Spleen (tissue), 13 donors: Measurements from ENCODE around the gene SCN4B. TPM values are rescaled to one million over a fixed set of nuclear protein-coding genes. Genes with fewer than 3 reads are reported as not detected.

Source experiments
- DNase-seq: peaks from one replicate; pipeline ENCODE4 v3.0.0-alpha.2; 2020
- H3K27ac ChIP-seq, 8 donors: fragments of 200-600 bp; sonication (generic) in 7 of 8; 1 replicate in 4 of 8; 2 replicates in 4 of 8; pipeline versions ENCODE4 v1.5.0 to v1.8.0; 2016 to 2021; ENCODE audit warnings: inconsistent platforms in 4 of 8, mild to moderate bottlenecking in 4 of 8, moderate library complexity in 1 of 8
- H3K27me3 ChIP-seq, 7 donors: fragments of 200-600 bp; sonication (generic) in 6 of 7; replicated peaks in 1 of 7; 1 replicate in 4 of 7; 2 replicates in 3 of 7; pipeline versions ENCODE4 v1.5.0 to v1.8.0; 2016 to 2021; ENCODE audit warnings: inconsistent platforms in 3 of 7, mild to moderate bottlenecking in 1 of 7
- H3K36me3 ChIP-seq, 6 donors: fragments of 200-600 bp; sonication (generic) in 5 of 6; 1 replicate in 4 of 6; 2 replicates in 2 of 6; pipeline versions ENCODE4 v1.5.0 to v1.8.0; 2016 to 2021; ENCODE audit warnings: inconsistent platforms in 2 of 6
- H3K4me1 ChIP-seq, 6 donors: fragments of 200-600 bp; sonication (generic) in 5 of 6; 1 replicate in 3 of 6; 2 replicates in 3 of 6; pipeline versions ENCODE4 v1.5.0 to v1.8.0; 2016 to 2021; ENCODE audit warnings: inconsistent platforms in 3 of 6
- H3K4me3 ChIP-seq, 8 donors: fragments of 200-600 bp; sonication (generic) in 7 of 8; 1 replicate in 4 of 8; 2 replicates in 4 of 8; pipeline versions ENCODE4 v1.5.0 to v1.8.0; 2016 to 2021; ENCODE audit warnings: inconsistent platforms in 4 of 8, mild to moderate bottlenecking in 4 of 8, moderate library complexity in 2 of 8
- H3K9me3 ChIP-seq, 8 donors: fragments of 200-600 bp; sonication (generic) in 7 of 8; 1 replicate in 4 of 8; 2 replicates in 4 of 8; pipeline versions ENCODE4 v1.5.0 to v1.8.0; 2016 to 2021; ENCODE audit warnings: inconsistent platforms in 4 of 8
- CTCF ChIP-seq, 11 experiments: fragments of 200-600 bp in 7 of 11; fragments of 450-650 bp in 4 of 11; sonication (generic) in 4 of 11; IDR thresholded peaks in 8 of 11; conservative IDR thresholded peaks in 3 of 11; 1 replicate in 7 of 11; 2 replicates in 4 of 11; pipeline versions ENCODE4 v1.4.0 to v1.8.0; 2016 to 2021; ENCODE audit warnings: antibody characterized with exemption in 11 of 11, inconsistent platforms in 4 of 11, mild to moderate bottlenecking in 1 of 11
- POLR2A ChIP-seq, 3 donors: fragments of 450-650 bp; IDR thresholded peaks; one replicate each; pipeline ENCODE4 v1.5.1; 2017; ENCODE audit warnings: antibody characterized with exemption in 3 of 3, mild to moderate bottlenecking in 1 of 3
- POLR2AphosphoS5 ChIP-seq, 3 donors: sonication (generic); formaldehyde crosslinking; IDR thresholded peaks; one replicate each; pipeline ENCODE4 v1.5.1; 2017; ENCODE audit warnings: antibody characterized with exemption in 3 of 3
- WGBS, 5 donors: extraction: QIAGEN DNeasy Blood & Tissue Kit in 3 of 5; methylation state at CpG; one replicate each; pipeline versions ENCODE4 v1.1.5 to v1.1.7; 2013 to 2018; 5-methylcytosine and 5-hydroxymethylcytosine counted together
- intact Hi-C: fragments of 100-400 bp; cut with DNase I; formaldehyde crosslinking; loops from one replicate; pipeline ENCODE4 v1.15.0; 2023; ENCODE audit warnings: low total_unique reads
- long read RNA-seq, 2 donors: transcript quantifications; one replicate each; lab custom pipeline, GENCODE V29; 2026
- polyA plus RNA-seq, 3 donors: library from polyadenylated mRNA; stranded (reverse); fragments of 200-250 nt; gene quantifications; one replicate each; pipeline ENCODE4 v1.2.1, GENCODE V29; 2013
- total RNA-seq, 7 donors: library from RNA; depleted of rRNA in 3 of 7; stranded (reverse); fragments of >200 nt in 3 of 7; fragmentation: NEBNext Ultra II Directional in 4 of 7; extraction: Animal tissue kit (Norgen Biotek cat#: 25700) in 4 of 7; gene quantifications; one replicate each; pipeline versions ENCODE4 v1.1.0 to v1.2.1, GENCODE V29; 2016 to 2021
- donor health status: healthy with polysubstance abuse.
- donor health status: DM: no; HTN: no; CAD: no; lungs with moderate emphysema.
- donor health status: DM: no; HTN: no; CAD: no.
- donor health status: Bipolar disorder and iron deficiency.
- donor health status: healthy.
- donor health status: DM: no; HTN: no; CAD: no.
- donor health status: DM: yes; HTN: yes; CAD: no.

Gene SCN4B
- total RNA-seq (1 to 10 TPM in 1 of 7 donors, under 1 TPM in 4, not detected in 2; 0.23 to 1.9 (median 0.47) TPM), polyA plus RNA-seq (under 1 TPM; 0.06 to 0.37 (median 0.14) TPM)
- long read RNA-seq, donor 1, full-length matches to known transcripts = 1 of 1 reads
- long read RNA-seq, donor 1, partial matches to known transcripts = 0 of 1 reads
- long read RNA-seq, donor 1, other reads (novel, unspliced or antisense) = 0 of 1 reads
- long read RNA-seq, donor 2 = 0 reads

GRCh38 chr11:118152552-118153471 lies at the start of gene SCN4B:
TSS of gene SCN4B (minus strand) at chr11:118152823. CDS start at chr11:118152673, 150 bp downstream.
- Histone ChIP-seq H3K36me3 (no peaks in the 10 kb centered on the region), H3K27ac (no peak within 1 kb of the TSS), H3K9me3 (no peaks in the 10 kb centered on the region), H3K27me3 (peaks cover 4 to 93% (median 62%) of the 10 kb centered on the region in 7 donors), H3K4me1 (peaks cover 5 to 26% (median 14%) of the 10 kb centered on the region in 6 donors), H3K4me3 (peak within 1 kb of the TSS; percentile 18 to 69 (median 42))
- WGBS, 5 donors = 1 to 5% (median 1%) methylated on average over 51 to 88 of the region's 88 CpGs
- TF ChIP-seq POLR2AphosphoS5 (IDR thresholded peaks at IDR 0.05) (peak in 1 of 3 donors; percentile 23), CTCF (IDR thresholded peaks at IDR 0.05 in 8 of 11, conservative IDR thresholded peaks at IDR 0.05 in 3 of 11) (no peak)
- DNase-seq = no peak
- intact Hi-C loops = no loop called here

- no peaks in the 10 kb centered on the region for H3K27me3 ChIP-seq
- intact Hi-C loops = loop anchor here (5.0 kb wide), 1 partner anchor 145 kb away; no protein-coding TSS in a partner anchor
- H3K36me3 ChIP-seq = peaks cover 0 to 90% (median 4%) of the 10 kb centered on the region in 6 donors
- DNase-seq = no peak
- peaks cover 3 to 76% (median 35%) of the 10 kb centered on the region in 6 donors for H3K4me1 ChIP-seq
- no peaks in the 10 kb centered on the region for H3K9me3 ChIP-seq
- H3K4me3 ChIP-seq = no peak overlapping the region
- no peak for TF ChIP-seq POLR2A (IDR thresholded peaks at IDR 0.05)
- no peak for TF ChIP-seq CTCF (IDR thresholded peaks at IDR 0.05 in 8 of 11, conservative IDR thresholded peaks at IDR 0.05 in 3 of 11)
- TF ChIP-seq POLR2AphosphoS5 (IDR thresholded peaks at IDR 0.05) = no peak
- peak overlapping the region in 3 of 8 donors; percentile 45 to 62 (median 56) for H3K27ac ChIP-seq
- 72 to 81% (median 77%) methylated on average over 2 of the region's 2 CpGs for WGBS, 5 donors
These were observed 49.3 kb upstream of the SCN4B start for GRCh38 chr11:118201966-118202365.

- TF ChIP-seq POLR2AphosphoS5 (IDR thresholded peaks at IDR 0.05) (no peak), POLR2A (IDR thresholded peaks at IDR 0.05) (no peak), CTCF (IDR thresholded peaks at IDR 0.05 in 8 of 11, conservative IDR thresholded peaks at IDR 0.05 in 3 of 11) (no peak)
- WGBS, 5 donors = 77 to 87% (median 83%) methylated on average over 9 of the region's 9 CpGs
- DNase-seq = no peak
- intact Hi-C loops = loop anchor here (5.0 kb wide), 1 partner anchor 146 kb away; no protein-coding TSS in a partner anchor
- no peak overlapping the region for H3K4me3 ChIP-seq
- peaks cover 0 to 99% (median 4%) of the 10 kb centered on the region in 6 donors for H3K36me3 ChIP-seq
- H3K9me3 ChIP-seq = no peaks in the 10 kb centered on the region
- H3K27ac ChIP-seq = peak overlapping the region in 1 of 8 donors; percentile 56
- no peaks in the 10 kb centered on the region for H3K27me3 ChIP-seq
- peaks cover 3 to 67% (median 27%) of the 10 kb centered on the region in 6 donors for H3K4me1 ChIP-seq
These were observed 48.5 kb upstream of the SCN4B start for GRCh38 chr11:118200901-118201680.
